Measurements from ENCODE around the gene CLNK.

- TF ChIP-seq CTCF (IDR thresholded peaks at IDR 0.05; ENCODE audit: low read depth, low read length, poor library complexity, severe bottlenecking) (no peak), EZH2phosphoT487 (IDR thresholded peaks at IDR 0.05; ENCODE audit: borderline replicate concordance, low read length) (no peak)
These were observed 11.7 kb upstream of the CLNK start for GRCh38 chr4:10696253-10696652.

Measured in DOHH2 (cell line).